OCI-LY3 (cell line): ENCODE measurements around the gene KDM2A.

Experiments
- EZH2phosphoT487 ChIP-seq: fragments of 200-600 bp; shearing (Covaris generic); IDR thresholded peaks from 2 replicates; pipeline ENCODE4 v1.6.1; 2018; ENCODE audit warnings: antibody characterized with exemption, mixed run types, low read depth
- TF ChIP-seq, protein P1 (sequence below): fragments of 200-600, 300-600 bp; sonication (generic); IDR thresholded peaks from 2 replicates; pipeline ENCODE4 v1.5.1; 2014; ENCODE audit warnings: antibody characterized with exemption, low read length, low read depth

DNA sequence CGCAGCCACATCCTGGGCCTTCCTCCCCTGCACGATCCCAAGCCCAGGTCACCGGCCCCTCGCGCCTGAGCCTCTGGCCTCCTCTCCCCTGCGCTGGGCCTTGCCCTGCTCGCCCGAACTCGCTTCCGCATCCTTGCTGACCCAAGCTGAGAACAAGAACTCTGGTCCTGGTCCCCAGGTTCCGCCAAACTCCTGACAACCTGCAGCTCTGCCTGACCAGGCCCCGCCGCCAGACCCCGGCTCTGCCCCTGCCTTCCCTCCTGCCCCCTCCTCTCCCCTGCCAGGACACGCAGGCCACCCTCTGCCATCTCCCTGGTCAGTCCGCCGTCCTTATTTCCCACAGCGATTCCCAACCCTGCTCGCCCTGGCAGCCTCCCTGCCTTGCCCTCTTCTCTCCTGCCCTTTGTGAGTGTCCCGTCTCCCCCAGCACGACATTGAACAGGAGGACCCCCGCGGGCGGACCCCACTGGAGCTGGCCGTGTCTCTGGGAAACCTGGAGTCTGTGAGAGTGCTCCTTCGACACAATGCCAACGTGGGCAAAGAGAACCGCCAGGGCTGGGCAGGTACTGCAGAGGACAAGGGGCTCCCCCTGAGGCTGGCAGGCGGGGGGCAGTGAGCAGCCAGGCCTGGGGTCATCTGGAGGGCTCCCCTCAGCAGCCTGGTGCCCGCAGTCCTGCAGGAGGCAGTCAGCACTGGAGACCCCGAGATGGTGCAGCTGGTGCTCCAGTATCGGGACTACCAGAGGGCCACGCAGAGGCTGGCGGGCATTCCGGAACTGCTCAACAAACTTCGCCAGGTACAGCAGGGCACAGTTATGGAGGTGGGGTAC, 170.8 kb downstream of the KDM2A start:
- TF ChIP-seq, protein P1, sequence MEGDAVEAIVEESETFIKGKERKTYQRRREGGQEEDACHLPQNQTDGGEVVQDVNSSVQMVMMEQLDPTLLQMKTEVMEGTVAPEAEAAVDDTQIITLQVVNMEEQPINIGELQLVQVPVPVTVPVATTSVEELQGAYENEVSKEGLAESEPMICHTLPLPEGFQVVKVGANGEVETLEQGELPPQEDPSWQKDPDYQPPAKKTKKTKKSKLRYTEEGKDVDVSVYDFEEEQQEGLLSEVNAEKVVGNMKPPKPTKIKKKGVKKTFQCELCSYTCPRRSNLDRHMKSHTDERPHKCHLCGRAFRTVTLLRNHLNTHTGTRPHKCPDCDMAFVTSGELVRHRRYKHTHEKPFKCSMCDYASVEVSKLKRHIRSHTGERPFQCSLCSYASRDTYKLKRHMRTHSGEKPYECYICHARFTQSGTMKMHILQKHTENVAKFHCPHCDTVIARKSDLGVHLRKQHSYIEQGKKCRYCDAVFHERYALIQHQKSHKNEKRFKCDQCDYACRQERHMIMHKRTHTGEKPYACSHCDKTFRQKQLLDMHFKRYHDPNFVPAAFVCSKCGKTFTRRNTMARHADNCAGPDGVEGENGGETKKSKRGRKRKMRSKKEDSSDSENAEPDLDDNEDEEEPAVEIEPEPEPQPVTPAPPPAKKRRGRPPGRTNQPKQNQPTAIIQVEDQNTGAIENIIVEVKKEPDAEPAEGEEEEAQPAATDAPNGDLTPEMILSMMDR: no peak
- no peak for TF ChIP-seq EZH2phosphoT487
